Measurements from ENCODE around the gene NIPA2.

The NIPA2 gene

GRCh38 chr15:22839046-22839695, 705 bp downstream of the NIPA2 start:
- peak; percentile 9 for DNase-seq

DNA sequence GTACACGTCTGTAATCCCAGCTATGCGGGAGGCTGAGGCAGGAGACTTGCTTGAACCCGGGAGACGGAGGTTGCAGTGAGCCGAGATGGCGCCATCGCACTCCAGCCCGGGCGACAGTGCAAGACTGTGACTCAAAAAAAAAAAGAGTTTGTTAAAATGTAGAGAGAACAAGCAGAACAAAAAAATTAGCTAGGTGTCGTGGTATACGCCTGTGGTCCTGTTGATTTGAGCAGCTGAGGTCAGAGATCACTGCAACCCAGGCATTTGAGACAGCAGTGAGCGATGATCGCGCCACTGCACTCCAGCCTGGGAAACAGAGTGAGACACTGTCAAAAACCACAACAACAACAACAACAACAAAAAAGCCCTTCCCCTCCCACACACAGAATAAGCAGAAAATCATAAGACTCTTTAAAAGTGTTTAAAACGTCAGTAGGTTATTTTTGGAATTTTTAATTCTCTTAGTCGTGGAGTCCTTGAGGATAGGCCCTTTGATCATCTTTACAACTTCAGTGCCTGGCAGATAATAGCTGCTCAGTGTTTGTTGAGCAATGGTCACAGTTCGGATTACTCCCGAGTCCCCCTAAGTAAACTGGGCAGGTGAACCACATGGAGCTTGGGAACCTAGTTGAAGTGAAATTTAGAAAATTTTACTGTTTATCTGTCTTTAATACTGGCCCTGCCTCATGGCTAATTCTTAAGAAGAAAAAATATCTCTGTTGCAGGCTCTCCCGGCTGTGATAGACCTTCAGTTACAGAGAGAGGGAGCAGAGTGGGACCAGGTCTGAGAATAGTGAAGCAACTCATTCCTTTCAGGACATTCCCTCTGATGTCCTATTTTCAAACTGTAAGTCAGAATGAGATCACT, 6.2 kb downstream of the NIPA2 start:
- DNase-seq = no peak

DNA sequence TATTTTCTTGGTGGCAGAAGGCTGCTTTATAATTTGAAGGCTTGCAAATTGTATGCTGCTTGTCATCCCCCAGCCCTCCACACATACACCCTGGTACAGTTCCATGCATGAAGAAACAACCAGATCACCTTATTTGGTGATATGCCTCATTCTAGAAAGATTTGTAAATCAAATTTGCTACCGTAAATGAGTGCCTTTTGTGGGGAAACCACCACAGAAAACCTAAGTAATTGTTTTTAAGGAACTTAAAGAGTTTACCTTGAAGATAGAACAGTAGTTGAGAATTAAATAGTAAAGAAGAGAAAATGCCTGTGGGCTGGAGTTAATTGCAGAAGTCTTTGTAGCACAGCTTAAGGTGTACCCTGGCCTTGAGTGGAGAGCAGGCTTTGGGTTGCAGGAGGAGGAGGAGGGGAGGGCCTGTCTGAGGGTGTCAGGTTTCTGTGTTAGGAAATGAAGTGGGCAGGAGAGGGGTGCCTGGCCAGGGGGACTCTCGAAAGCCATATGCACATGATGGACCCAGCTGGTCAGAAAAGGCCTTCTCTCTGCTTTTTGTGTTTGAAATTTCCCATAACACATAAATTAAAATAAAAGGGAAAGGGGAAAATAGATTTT, 6.9 kb downstream of the NIPA2 start:
- DNase-seq = no peak

DNA sequence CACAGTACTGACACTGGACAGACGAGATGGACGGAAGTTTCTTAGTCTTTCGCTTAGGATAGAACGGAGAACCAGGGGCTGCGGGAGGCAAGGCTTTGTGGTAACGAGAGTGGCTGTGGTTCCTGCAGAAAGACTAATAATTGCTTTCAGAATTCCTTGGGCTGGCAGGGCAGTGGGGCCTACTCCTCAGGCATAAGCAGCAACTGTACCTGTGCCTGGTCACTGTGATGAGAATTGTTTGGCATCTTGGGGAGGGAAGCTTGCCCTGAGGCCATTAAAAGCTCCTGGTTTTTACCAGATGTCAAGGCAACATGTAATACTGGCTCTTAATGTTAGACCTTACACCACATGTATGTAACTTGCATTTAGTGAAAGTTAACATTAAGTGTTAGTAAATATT, 7.6 kb downstream of the NIPA2 start:
- no peak for DNase-seq

DNA sequence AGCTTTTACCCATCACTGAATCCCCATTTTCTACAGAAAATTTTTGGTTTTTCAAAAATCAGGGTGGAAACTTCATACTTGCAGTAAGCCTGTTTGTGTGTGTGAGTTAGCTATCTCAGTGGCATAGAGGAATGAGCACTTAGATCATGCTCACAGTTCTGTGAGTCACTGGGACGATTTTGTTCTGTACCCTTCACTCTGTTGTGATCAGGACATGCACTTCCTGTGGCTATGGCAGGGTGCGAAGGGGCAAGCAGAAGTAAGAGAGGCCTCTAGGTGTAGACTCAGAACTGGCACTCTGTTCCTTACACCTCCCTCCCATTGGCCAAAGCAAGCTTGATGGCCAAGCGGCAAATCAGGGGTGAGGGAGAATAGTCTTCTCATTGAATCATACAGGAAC, 11.6 kb downstream of the NIPA2 start:
- no peak for DNase-seq

DNA sequence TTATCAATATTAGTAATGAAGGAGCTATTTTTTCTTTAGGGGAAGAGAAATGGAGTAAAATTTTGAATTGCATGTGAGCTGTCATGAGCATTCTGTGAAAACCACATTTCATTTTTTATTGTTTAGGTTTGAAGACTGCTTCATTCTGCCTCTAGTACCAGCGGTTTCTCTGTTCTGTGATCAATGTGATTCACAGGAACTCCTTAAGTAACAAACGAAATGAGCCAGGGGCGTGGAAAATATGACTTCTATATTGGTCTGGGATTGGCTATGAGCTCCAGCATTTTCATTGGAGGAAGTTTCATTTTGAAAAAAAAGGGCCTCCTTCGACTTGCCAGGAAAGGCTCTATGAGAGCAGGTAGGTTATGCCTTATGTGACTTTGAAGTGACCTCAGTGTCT, 13.0 kb downstream of the NIPA2 start:
- DNase-seq = no peak

- DNase-seq = no peak
These were observed 17.3 kb downstream of the NIPA2 start for GRCh38 chr15:22855791-22856190.

DNA sequence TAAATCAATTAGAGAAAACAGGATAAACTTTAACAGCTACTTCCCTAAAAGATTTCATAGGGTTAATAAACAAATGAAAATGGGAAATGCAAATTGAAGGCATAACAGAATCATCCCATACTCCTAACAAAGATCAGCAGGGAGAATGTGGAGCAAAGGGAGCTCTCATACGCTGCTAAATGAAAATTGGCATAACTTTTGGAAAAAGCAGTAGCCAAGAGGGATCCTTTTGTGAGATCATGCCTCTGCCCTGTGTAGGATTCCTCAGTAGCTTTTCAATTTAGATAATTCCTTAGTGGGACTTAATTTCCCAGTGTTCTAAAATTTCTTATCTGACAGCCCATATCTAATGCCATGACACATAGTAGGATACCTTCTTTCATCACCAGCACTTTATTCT, 18.2 kb downstream of the NIPA2 start:
- DNase-seq = no peak

GRCh38 chr15:22861161-22861560, 22.7 kb downstream of the NIPA2 start:
- no peak for DNase-seq

- no peak for DNase-seq
These were observed 24.9 kb downstream of the NIPA2 start for GRCh38 chr15:22863356-22863755.

- no peak for DNase-seq
These were observed 27.6 kb downstream of the NIPA2 start for GRCh38 chr15:22866079-22866478.

DNA sequence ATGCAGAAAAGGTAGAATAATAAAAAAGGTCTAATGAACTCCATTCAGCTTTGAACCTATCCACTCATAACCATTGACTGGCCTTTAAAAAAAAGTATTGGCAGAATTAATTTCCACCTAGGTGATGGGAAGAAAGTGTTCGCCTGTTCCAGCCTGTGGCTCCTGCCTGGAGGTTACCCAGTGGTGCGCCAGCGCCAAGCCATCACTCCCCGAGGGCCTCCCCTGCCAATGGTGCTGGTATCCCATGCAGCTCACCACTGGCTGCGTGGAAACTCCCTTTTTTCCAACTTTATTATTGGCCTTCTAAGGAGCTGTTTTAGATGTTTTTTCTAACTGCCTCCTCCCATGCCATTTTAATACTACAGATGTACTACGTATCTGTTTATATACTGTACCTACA, 29.4 kb downstream of the NIPA2 start:
- no peak for DNase-seq

- no peak for DNase-seq
These were observed 30.0 kb downstream of the NIPA2 start for GRCh38 chr15:22868495-22868894.

- no peak for DNase-seq
These were observed 30.5 kb downstream of the NIPA2 start for GRCh38 chr15:22868928-22869327.

GRCh38 chr15:22869856-22870255, 31.4 kb downstream of the NIPA2 start:
- no peak for DNase-seq

DNA sequence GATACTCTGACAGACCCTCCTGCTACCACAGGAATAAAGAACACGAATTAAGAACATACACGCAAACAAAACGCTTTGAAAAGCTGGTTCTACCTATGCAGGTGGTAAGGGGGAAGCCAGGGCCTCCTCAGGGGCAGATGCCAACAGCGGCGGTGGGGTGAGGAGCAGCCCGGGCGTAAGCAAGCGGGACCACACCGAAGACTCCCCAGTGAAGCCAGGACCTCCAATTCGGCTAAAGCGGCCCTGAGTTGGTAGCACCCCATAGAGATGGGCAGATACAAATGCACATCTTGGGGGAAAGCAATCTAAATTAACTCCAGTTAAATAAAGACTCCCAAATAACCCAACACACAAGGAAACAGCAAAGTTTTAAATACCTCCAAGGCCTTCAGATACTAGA, 32.4 kb downstream of the NIPA2 start:
- DNase-seq = no peak

DNA sequence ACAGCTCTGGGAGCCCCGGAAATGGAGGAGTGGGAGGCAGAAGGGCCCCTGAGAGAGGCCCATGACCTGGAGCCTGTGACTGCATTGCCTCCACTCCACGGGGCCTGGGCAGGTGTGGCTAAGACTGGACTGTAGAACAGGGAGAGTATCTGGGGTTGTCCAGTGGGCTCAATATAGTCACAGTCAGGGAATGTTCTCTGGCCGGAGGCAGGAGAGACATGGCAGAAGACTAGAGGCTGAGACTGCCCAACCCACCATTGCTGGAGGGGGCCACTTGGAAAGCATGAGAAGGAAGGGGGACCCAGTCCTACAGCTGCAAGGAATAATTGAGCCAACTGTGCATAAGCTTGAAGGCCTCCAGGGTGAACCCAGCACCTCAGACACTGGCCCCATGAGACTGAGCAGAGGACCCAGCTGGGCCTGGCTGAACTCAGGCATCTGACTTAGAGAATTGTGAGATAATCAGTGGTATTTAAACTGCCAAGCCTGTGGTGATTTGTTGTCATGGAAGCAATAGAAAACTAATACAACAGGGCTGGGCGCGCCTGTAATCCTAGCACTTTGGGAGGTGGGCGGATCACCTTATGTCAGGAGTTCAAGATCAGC, 33.1 kb downstream of the NIPA2 start:
- no peak for DNase-seq

DNA sequence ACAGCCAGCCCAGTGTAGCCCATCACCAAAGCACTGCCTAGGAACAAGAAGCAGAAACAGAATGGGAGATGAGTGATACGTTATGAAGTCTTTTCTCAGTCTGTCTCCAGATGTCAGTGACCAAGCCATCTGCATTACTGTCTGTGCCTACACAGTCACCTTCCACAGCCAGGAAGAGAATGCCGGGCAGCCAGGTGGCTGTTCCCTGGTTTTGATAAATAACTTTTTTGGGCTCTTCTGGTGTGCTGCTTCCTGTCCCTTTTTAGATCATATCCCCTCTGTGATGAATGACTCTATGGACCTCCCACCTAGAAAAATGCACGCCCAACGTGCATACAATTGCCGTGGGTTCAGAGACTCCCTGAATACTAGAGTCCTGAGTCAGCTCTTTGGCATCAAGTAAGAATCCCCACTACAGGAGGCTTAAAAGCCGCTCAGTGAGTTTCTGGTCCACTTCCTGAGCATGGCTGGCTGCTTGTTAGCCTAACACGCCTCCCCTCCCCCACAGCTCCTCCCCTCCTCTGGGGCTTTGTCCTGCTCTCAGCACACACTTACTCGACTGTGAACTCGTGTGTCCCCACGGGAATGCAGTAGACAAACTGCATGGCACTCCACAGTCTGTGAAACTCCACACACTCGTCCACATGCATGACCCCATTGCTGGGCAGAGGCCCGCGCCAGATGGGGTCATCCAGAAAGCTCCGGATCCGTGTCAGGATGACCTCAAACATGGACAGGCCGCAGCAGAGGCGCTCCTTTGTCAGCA, 34.7 kb downstream of the NIPA2 start:
- DNase-seq = no peak

DNA sequence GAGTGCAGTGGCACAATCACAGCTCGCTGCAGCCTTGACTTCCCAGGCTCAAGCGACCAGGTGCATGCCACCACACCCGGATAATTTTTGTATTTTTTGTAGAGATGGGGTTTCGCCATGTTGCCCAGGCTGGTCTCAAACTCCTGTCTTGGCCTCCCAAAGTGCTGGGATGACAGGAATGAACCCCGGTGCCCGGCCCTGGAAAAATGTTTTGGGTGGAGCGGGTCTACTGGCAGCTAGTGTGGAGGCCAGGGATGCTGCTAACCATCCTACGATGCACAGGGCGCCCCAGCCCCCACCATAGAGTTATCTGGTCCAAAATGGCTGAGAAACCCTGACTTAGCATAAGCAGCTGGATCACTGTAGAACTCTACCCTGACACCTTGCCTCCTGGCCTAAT, 35.4 kb downstream of the NIPA2 start:
- no peak for DNase-seq

DNA sequence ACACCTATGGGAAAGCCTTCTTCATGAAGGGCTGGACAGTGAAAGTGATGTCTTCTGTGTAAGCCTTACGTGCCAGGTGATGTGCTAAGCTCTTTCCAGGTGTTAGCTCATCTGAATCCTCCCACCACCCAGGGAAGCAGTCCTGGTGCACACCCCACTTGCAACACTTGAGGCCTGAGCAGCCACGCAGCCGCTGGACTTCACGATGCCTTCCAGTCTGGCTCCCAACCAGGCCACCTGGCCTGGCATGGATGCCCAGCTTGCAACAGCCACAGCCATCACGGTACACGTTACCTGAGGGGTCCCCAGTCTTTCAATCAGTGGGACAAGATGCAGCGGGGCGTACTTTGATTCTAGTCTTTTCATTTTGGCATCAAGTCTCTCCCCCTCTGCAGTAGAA, 35.8 kb downstream of the NIPA2 start:
- no peak for DNase-seq

DNA sequence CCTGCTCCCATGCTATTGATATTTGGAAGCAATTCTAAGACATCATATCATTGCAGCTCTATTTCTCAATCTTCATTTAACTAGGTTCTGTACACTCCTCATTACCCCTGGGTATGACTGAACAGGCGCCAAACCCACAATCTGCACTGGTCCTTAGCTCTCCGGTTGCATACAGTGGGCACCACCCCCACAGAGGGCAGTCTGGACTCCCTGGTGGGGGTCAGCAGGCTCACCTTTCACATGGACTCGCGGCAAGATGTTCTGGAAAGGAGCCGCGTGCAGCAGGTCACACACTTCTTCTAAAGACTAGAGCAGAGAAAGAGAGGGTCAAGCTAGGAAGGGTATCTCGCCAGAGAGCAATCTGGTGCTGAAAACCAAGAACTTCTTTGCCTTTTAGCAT, 36.5 kb downstream of the NIPA2 start:
- no peak for DNase-seq

GRCh38 chr15:22877117-22877516, 38.7 kb downstream of the NIPA2 start:
- DNase-seq = no peak

GRCh38 chr15:22877607-22878006, 39.1 kb downstream of the NIPA2 start:
- DNase-seq = no peak

Measured in CD4-positive, alpha-beta T cell treated with Interleukin-12 subunit alpha and Interleukin-12 subunit beta, for 1 hour (primary cell).